ENCODE results near the gene UCN. TPM values are rescaled to one million over a fixed set of nuclear protein-coding genes. Genes with fewer than 3 reads are reported as not detected.

Gene UCN
- total RNA-seq, 2 donors from 2014 or later: 0.59 to 0.75 TPM

DNA sequence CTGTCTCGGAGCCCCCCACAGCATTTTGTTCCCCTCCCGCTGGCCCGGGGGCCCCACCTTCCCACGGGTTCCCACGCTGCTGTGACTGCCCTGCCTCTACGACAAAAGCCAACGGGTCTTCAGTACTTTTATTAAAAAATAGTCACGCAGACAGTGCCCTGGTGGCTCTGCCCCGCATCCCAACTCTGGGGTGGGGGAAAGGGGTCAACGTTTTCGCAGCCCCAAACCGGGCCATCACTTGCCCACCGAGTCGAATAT lies 1.0 kb downstream of the UCN start:
- H3K4me1 ChIP-seq (ENCODE audit: control insufficient read depth, insufficient read depth, low read length): peaks cover 6% of the 10 kb centered on the region
- Mint-ChIP-seq H3K4me1 (peaks cover 2% of the 10 kb centered on the region), H3K9me3 (no peaks in the 10 kb centered on the region), H3K27me3 (ENCODE audit: insufficient read depth) (peaks cover 51% of the 10 kb centered on the region), H3K36me3 (ENCODE audit: low read depth) (peaks cover 9% of the 10 kb centered on the region), H3K4me3 (peak overlapping the region; percentile 29), H3K27ac (no peak overlapping the region)
- WGBS, 2 experiments (ENCODE audit: insufficient coverage in 1 of 2, insufficient read length in 1 of 2): 19 to 24% methylated on average over 8 to 14 of the region's 14 CpGs
- no peaks in the 10 kb centered on the region for H3K36me3 ChIP-seq (ENCODE audit: control insufficient read depth, insufficient read depth, low read length)
- H3K4me3 ChIP-seq (ENCODE audit: low read length): peak overlapping the region; percentile 35
- H3K9me3 ChIP-seq (ENCODE audit: control insufficient read depth, low read length): no peaks in the 10 kb centered on the region
- peaks cover 57% of the 10 kb centered on the region for H3K27me3 ChIP-seq (ENCODE audit: control insufficient read depth, insufficient read depth, low read length, poor library complexity, severe bottlenecking)
- H3K9ac ChIP-seq (ENCODE audit: extremely low read depth, low read length, poor library complexity, severe bottlenecking): no peak overlapping the region
- DNase-seq: no peak
- H3K27ac ChIP-seq (ENCODE audit: low read depth, low read length): no peak overlapping the region
- no peak for TF ChIP-seq CTCF (conservative IDR thresholded peaks at IDR 0.05)

DNA sequence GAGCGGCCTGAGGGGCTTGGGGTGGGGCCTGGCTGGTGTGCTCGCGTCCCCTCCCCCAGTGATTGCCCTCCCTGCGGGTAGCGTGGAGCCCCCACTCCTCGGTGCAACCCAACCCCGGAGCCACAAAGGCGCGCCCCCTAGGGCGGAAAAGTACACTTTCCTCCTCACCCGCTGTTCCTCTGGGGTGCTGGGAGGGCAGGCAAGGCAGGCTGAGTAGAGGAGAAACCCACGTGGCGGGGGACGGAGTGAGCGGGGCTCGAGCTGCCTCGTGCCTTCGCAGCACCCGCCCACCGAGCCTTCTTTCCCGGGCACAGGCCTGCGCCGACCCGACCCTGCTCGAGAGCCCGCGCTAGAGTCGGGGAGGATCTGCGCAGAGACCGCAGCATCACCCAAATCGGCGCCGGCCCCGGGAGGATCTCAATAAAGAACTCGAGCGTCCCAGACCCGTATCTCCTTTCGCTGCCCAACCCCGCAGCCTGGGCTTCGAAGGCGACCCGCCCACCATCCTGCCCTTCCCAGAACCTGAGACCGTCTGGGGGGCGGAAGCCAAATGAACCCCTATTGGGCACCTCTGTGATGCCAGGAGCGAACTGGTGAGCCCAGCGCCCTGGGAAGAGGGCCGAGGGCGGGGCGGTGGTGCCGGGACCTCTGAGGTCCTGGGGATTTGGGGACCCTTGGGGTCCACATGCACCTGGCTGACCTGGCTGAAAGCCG lies 1.5 kb downstream of the UCN start:
- DNase-seq: peak; percentile 73
- Histone ChIP-seq H3K4me1 (ENCODE audit: control insufficient read depth, insufficient read depth, low read length) (peaks cover 6% of the 10 kb centered on the region), H3K9ac (ENCODE audit: extremely low read depth, low read length, poor library complexity, severe bottlenecking) (no peak overlapping the region), H3K27me3 (ENCODE audit: control insufficient read depth, insufficient read depth, low read length, poor library complexity, severe bottlenecking) (peaks cover 57% of the 10 kb centered on the region), H3K27ac (ENCODE audit: low read depth, low read length) (no peak overlapping the region), H3K9me3 (ENCODE audit: control insufficient read depth, low read length) (no peaks in the 10 kb centered on the region), H3K4me3 (ENCODE audit: low read length) (peak overlapping the region; percentile 35), H3K36me3 (ENCODE audit: control insufficient read depth, insufficient read depth, low read length) (no peaks in the 10 kb centered on the region)
- 16 to 37% methylated on average over 14 to 51 of the region's 51 CpGs for WGBS, 2 experiments (ENCODE audit: insufficient coverage in 1 of 2, insufficient read length in 1 of 2)
- H3K4me3 Mint-ChIP-seq: peak overlapping the region; percentile 29
- H3K4me1 Mint-ChIP-seq: peaks cover 2% of the 10 kb centered on the region
- peaks cover 51% of the 10 kb centered on the region for H3K27me3 Mint-ChIP-seq (ENCODE audit: insufficient read depth)
- H3K27ac Mint-ChIP-seq: no peak overlapping the region
- peak; percentile 11 for TF ChIP-seq CTCF (conservative IDR thresholded peaks at IDR 0.05)
- H3K36me3 Mint-ChIP-seq (ENCODE audit: low read depth): peaks cover 9% of the 10 kb centered on the region
- H3K9me3 Mint-ChIP-seq: no peaks in the 10 kb centered on the region

DNA sequence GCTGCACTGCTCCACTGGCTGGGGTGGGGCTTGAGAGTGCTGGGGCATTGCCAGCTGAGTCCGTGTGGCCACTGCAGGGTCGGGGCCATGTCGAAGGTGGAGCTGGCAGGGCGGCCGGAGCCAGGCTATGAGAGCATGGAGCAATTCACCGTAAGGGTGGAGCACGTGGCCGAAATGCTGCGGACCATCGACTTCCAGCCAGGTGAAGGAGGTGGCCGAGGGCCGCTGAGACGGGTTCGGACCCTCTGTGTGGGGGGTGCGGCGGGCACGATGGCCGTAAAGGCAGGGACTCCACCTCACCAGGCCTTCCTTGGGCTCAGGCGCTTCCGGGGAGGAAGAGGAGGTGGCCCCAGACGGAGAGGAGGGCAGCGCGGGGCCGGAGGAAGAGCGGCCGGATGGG lies 2.1 kb downstream of the UCN start:
- no peaks in the 10 kb centered on the region for H3K9me3 Mint-ChIP-seq
- no peak overlapping the region for H3K27ac ChIP-seq (ENCODE audit: low read depth, low read length)
- TF ChIP-seq CTCF (conservative IDR thresholded peaks at IDR 0.05): no peak
- H3K9me3 ChIP-seq (ENCODE audit: control insufficient read depth, low read length): no peaks in the 10 kb centered on the region
- H3K9ac ChIP-seq (ENCODE audit: extremely low read depth, low read length, poor library complexity, severe bottlenecking): no peak overlapping the region
- H3K4me3 Mint-ChIP-seq: no peak overlapping the region
- DNase-seq: peak; percentile 56
- H3K36me3 Mint-ChIP-seq (ENCODE audit: low read depth): peaks cover 9% of the 10 kb centered on the region
- H3K27me3 Mint-ChIP-seq (ENCODE audit: insufficient read depth): peaks cover 51% of the 10 kb centered on the region
- peaks cover 2% of the 10 kb centered on the region for H3K4me1 Mint-ChIP-seq
- no peaks in the 10 kb centered on the region for H3K36me3 ChIP-seq (ENCODE audit: control insufficient read depth, insufficient read depth, low read length)
- WGBS, 2 experiments (ENCODE audit: insufficient coverage in 1 of 2, insufficient read length in 1 of 2): 74 to 88% methylated on average over 5 to 26 of the region's 26 CpGs
- H3K27ac Mint-ChIP-seq: no peak overlapping the region
- no peak overlapping the region for H3K4me3 ChIP-seq (ENCODE audit: low read length)
- peaks cover 57% of the 10 kb centered on the region for H3K27me3 ChIP-seq (ENCODE audit: control insufficient read depth, insufficient read depth, low read length, poor library complexity, severe bottlenecking)
- peaks cover 6% of the 10 kb centered on the region for H3K4me1 ChIP-seq (ENCODE audit: control insufficient read depth, insufficient read depth, low read length)
